MCF 10A (cell line): ENCODE results near the gene DNMBP. TPM values are rescaled to one million over a fixed set of nuclear protein-coding genes. Genes with fewer than 3 reads are reported as not detected.

Experiments
- BruUV-seq: library from RNA; stranded (reverse); fragments of 400-500 nt; replicated peaks from 2 replicates; lab custom pipeline; 2021; lab: Mats Ljungman, UMichigan
- CTCF ChIA-PET: fragments of 300-600 bp; sonication (Branson Sonifier 250); formaldehyde crosslinking; extraction: SDS; loops from one replicate; lab custom pipeline; 2021; ENCODE audit warnings: antibody characterized with exemption, inconsistent platforms; lab: Yijun Ruan, JAX
- POLR2A ChIA-PET: fragments of 300-600, 350-650 bp; sonication (Branson Sonifier 250); formaldehyde crosslinking; extraction: SDS; loops from one replicate; lab custom pipeline; 2020; ENCODE audit warnings: antibody characterized with exemption, inconsistent platforms; lab: Yijun Ruan, JAX
- DNase-seq: peaks from one replicate; pipeline ENCODE4 v3.0.0-alpha.2; 2018; ENCODE audit not compliant: unreplicated experiment
- H3K27ac Mint-ChIP-seq: one replicate; pipeline ENCODE4 v1.8.0; 2022; ENCODE audit warnings: mild to moderate bottlenecking, low read depth, mixed read lengths; ENCODE audit not compliant: unreplicated experiment
- H3K27me3 Mint-ChIP-seq: one replicate; pipeline ENCODE4 v1.8.0; 2022; ENCODE audit warnings: mixed read lengths; ENCODE audit not compliant: insufficient read depth, unreplicated experiment
- H3K36me3 Mint-ChIP-seq: one replicate; pipeline ENCODE4 v1.8.0; 2022; ENCODE audit warnings: mild to moderate bottlenecking, moderate library complexity, mixed read lengths; ENCODE audit not compliant: insufficient read depth, unreplicated experiment
- H3K4me1 Mint-ChIP-seq: one replicate; pipeline ENCODE4 v1.8.0; 2022; ENCODE audit warnings: mixed read lengths; ENCODE audit not compliant: insufficient read depth, unreplicated experiment
- H3K4me3 Mint-ChIP-seq: one replicate; pipeline ENCODE4 v1.8.0; 2022; ENCODE audit warnings: mild to moderate bottlenecking, moderate library complexity, mixed read lengths; ENCODE audit not compliant: unreplicated experiment
- H3K9me3 Mint-ChIP-seq: one replicate; pipeline ENCODE4 v1.8.0; 2022; ENCODE audit warnings: mixed read lengths; ENCODE audit not compliant: unreplicated experiment
- intact Hi-C: fragments of 100-400 bp; cut with micrococcal nuclease; formaldehyde crosslinking; loops from 2 replicates; pipeline ENCODE4 v1.14.1; 2022
- total RNA-seq: library from RNA; stranded (reverse); gene quantifications from 2 replicates; pipeline ENCODE4 v1.2.3, GENCODE V29; 2022
- TF ChIP-seq, protein P1 (sequence below): fragments of 200-600 bp; IDR thresholded peaks from one replicate; pipeline ENCODE4 v1.8.0; 2022; ENCODE audit warnings: antibody characterized with exemption, mild to moderate bottlenecking; ENCODE audit not compliant: unreplicated experiment

Gene DNMBP
- total RNA-seq, 1 experiment from 2014 or later = 11.3 TPM

DNA sequence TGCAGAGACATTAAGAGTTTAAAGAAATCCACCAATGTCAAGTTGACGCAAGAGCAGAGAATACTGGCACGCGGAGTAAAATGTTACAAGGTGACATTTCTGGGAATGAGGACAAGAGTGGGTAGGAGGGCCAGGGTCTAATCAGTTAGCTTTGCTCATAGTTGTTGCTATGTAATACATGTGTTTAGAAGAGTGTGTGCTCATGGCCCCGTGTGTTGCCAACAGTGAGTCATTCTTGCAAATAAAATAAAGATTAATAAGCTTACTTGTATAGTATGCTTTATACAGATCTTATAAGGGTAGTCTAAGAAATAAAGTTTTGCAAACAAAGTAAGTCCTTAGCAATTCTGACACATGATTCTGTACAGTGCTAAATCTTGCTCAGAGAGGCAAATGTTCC is 64.5 kb downstream of the DNMBP start:
- ChIA-PET POLR2A (interaction anchor here (0.6 to 3.4 kb wide), 8 partner anchors 15 to 572 kb away, joined by 3 to 11 read pairs (median 3); no protein-coding TSS in a partner anchor), CTCF (interaction anchor here (0.6 to 1.1 kb wide), 3 partner anchors 12 to 100 kb away, joined by 3 to 4 read pairs (median 3); no protein-coding TSS in a partner anchor)
- peaks cover 16% of the 10 kb centered on the region for H3K4me1 Mint-ChIP-seq
- H3K36me3 Mint-ChIP-seq = peaks cover 18% of the 10 kb centered on the region
- intact Hi-C loops = no loop called here
- peaks cover 19% of the 10 kb centered on the region for H3K9me3 Mint-ChIP-seq
- peak overlapping the region; percentile 52 for H3K27ac Mint-ChIP-seq
- BruUV-seq = no TSS peak
- H3K4me3 Mint-ChIP-seq = no peak overlapping the region
- peak; percentile 58 for DNase-seq
- H3K27me3 Mint-ChIP-seq = no peaks in the 10 kb centered on the region
- TF ChIP-seq, protein P1, sequence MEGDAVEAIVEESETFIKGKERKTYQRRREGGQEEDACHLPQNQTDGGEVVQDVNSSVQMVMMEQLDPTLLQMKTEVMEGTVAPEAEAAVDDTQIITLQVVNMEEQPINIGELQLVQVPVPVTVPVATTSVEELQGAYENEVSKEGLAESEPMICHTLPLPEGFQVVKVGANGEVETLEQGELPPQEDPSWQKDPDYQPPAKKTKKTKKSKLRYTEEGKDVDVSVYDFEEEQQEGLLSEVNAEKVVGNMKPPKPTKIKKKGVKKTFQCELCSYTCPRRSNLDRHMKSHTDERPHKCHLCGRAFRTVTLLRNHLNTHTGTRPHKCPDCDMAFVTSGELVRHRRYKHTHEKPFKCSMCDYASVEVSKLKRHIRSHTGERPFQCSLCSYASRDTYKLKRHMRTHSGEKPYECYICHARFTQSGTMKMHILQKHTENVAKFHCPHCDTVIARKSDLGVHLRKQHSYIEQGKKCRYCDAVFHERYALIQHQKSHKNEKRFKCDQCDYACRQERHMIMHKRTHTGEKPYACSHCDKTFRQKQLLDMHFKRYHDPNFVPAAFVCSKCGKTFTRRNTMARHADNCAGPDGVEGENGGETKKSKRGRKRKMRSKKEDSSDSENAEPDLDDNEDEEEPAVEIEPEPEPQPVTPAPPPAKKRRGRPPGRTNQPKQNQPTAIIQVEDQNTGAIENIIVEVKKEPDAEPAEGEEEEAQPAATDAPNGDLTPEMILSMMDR = no peak

DNA sequence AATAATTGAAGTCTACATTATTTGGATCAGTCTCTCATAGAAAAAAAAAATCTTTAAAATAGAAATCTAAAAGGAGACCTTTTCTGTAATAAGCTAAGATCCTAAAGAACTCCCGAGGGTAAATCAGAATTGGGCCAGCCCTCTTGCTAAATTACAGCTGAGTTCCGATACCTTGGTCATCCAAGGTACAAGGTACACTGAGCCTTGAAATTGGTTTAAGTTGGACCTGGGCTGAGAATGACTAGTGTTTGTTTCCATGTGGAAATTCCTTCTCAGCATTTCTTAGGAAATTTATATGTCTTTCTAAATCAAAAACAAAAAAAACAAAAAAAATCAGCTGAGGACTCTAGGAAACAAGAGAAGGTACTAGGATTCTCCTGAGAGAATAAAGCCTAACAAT is 64.9 kb downstream of the DNMBP start:
- peak overlapping the region; percentile 52 for H3K27ac Mint-ChIP-seq
- TF ChIP-seq, protein P1 = no peak
- no peak overlapping the region for H3K4me3 Mint-ChIP-seq
- no peaks in the 10 kb centered on the region for H3K27me3 Mint-ChIP-seq
- POLR2A ChIA-PET = interaction anchor here (0.6 to 3.4 kb wide), 7 partner anchors 14 to 39 kb away, joined by 3 to 11 read pairs (median 3); no protein-coding TSS in a partner anchor
- intact Hi-C loops = no loop called here
- BruUV-seq = no TSS peak
- H3K9me3 Mint-ChIP-seq = peaks cover 20% of the 10 kb centered on the region
- H3K36me3 Mint-ChIP-seq = peaks cover 14% of the 10 kb centered on the region
- CTCF ChIA-PET = interaction anchor here (0.7 to 1.1 kb wide), 3 partner anchors 13 to 101 kb away, joined by 3 to 4 read pairs (median 3); no protein-coding TSS in a partner anchor
- H3K4me1 Mint-ChIP-seq = peaks cover 16% of the 10 kb centered on the region
- no peak for DNase-seq

DNA sequence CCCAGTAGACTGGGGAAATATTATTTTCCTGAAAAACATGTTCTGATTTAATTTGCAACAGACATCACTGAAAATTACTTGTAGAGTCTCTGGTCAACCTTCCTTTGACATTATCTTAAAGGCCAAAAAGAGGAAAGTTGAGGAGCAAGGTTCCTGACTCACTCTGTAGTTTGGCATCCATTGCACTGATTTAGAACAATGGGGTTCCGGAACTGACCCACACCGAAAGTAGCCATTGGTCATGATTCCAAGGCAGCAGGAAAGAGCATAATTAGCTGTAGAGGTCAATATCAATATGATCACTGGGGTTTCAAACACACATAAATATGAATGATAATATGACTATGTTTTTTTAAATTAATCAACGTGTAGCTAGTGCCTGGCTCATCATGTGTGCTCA is 65.8 kb downstream of the DNMBP start:
- no peak overlapping the region for H3K27ac Mint-ChIP-seq
- POLR2A ChIA-PET = interaction anchor here (0.7 to 3.4 kb wide), 3 partner anchors 13 to 341 kb away, joined by 3 to 11 read pairs (median 3); no protein-coding TSS in a partner anchor
- DNase-seq = no peak
- peaks cover 20% of the 10 kb centered on the region for H3K9me3 Mint-ChIP-seq
- CTCF ChIA-PET = interaction anchor here (0.7 to 0.9 kb wide), 2 partner anchors 36 to 184 kb away, joined by 3 read pairs; no protein-coding TSS in a partner anchor
- H3K4me3 Mint-ChIP-seq = no peak overlapping the region
- peaks cover 14% of the 10 kb centered on the region for H3K36me3 Mint-ChIP-seq
- intact Hi-C loops = no loop called here
- TF ChIP-seq, protein P1 = no peak
- no TSS peak for BruUV-seq
- peaks cover 16% of the 10 kb centered on the region for H3K4me1 Mint-ChIP-seq
- no peaks in the 10 kb centered on the region for H3K27me3 Mint-ChIP-seq

DNA sequence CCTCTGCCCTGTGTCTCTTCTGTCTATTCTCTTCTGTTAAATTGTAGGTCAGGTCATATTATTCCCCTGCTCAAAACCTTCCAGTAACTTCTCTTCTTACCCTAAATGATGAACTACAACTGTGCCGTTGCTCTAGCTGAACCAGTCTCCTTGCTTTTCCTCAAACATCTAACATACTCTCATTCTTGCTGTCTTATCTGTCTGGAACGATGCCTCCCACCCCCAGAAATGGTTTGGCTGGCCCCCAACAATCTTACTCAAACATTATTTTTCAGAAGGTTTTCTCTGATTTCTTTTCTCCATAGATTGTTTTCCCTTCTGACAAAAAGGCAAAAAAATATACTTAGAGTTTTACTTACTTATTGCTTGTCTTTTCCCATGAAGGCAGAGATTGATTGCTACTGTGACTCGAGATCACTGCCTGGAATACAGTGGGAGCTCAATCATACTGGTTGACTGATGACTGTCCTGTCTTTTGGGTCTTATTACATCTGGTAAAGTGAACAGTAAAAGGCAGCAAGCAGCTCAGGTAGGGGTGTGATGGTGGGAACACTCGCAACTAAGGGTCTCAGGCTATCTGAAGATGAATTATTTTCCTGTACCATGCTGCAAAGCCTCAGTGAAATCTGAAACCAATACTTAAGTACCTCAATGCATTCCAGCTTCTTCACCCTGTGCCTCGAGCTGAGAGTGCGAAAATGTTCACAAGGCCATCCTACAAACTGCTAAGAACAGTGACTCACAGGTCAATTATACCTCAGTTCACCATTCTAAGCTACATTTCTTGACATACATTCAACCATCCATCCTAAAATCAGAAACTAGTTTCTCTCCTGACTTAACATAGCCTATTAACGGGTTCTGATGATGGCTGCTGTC is 67.6 kb downstream of the DNMBP start:
- peaks cover 16% of the 10 kb centered on the region for H3K4me1 Mint-ChIP-seq
- ChIA-PET CTCF (interaction anchor here (0.7 to 1.6 kb wide), 3 partner anchors 30 to 104 kb away, joined by 3 to 7 read pairs (median 4); no protein-coding TSS in a partner anchor), POLR2A (interaction anchor here (0.6 kb wide), 1 partner anchor 24 kb away, joined by 3 read pairs; no protein-coding TSS in a partner anchor)
- no TSS peak for BruUV-seq
- intact Hi-C loops = no loop called here
- H3K27me3 Mint-ChIP-seq = no peaks in the 10 kb centered on the region
- peaks cover 18% of the 10 kb centered on the region for H3K36me3 Mint-ChIP-seq
- H3K4me3 Mint-ChIP-seq = no peak overlapping the region
- TF ChIP-seq, protein P1 = no peak
- peak overlapping the region; percentile 65 for H3K27ac Mint-ChIP-seq
- no peak for DNase-seq
- peaks cover 20% of the 10 kb centered on the region for H3K9me3 Mint-ChIP-seq
